Fibroblast of lung (primary cell): Measurements from ENCODE around the gene CWC27. TPM values are rescaled to one million over a fixed set of nuclear protein-coding genes. Genes with fewer than 3 reads are reported as not detected.
A peak's percentile ranks its signal among the peaks of the same experiment; 100 is the strongest.

Experiments
- DNase-seq, 2 donors: peaks; one replicate each; pipeline versions ENCODE4 v3.0.0 to v3.0.0-alpha.2; 2010; ENCODE audit warnings: low read depth in 2 of 2
- H2AFZ ChIP-seq: 2 replicates; pipeline ENCODE4 v1.5.1; 2012; ENCODE audit warnings: low read length, control low read depth, inconsistent platforms
- H3K27ac ChIP-seq: 2 replicates; pipeline ENCODE4 v1.5.1; 2011; ENCODE audit warnings: low read length, control low read depth; ENCODE audit not compliant: insufficient read depth
- H3K27me3 ChIP-seq: 2 replicates; pipeline ENCODE4 v1.5.1; 2011; ENCODE audit warnings: mild to moderate bottlenecking, low read length; ENCODE audit not compliant: control insufficient read depth, insufficient read depth
- H3K36me3 ChIP-seq: 2 replicates; pipeline ENCODE4 v1.5.1; 2011; ENCODE audit warnings: low read length; ENCODE audit not compliant: control insufficient read depth, insufficient read depth
- H3K4me1 ChIP-seq: 2 replicates; pipeline ENCODE4 v1.5.1; 2011; ENCODE audit warnings: low read length; ENCODE audit not compliant: control insufficient read depth, insufficient read depth; ENCODE audit errors: extremely low read depth
- H3K4me2 ChIP-seq: 2 replicates; pipeline ENCODE4 v1.5.1; 2011; ENCODE audit warnings: low read length, control low read depth; ENCODE audit not compliant: insufficient read depth; ENCODE audit errors: extremely low read depth
- H3K4me3 ChIP-seq, 4 experiments: fragments of 200-600 bp in 1 of 4; sonication (generic) in 1 of 4; replicated peaks in 1 of 4; 2 replicates each; pipeline ENCODE4 v1.5.1; 2011 to 2016; ENCODE audit warnings: low read length in 4 of 4, low read depth in 3 of 4, mild to moderate bottlenecking in 3 of 4, control low read depth in 2 of 4, inconsistent platforms in 1 of 4, mixed read lengths in 1 of 4; ENCODE audit not compliant: insufficient read depth in 1 of 4; ENCODE audit errors: control extremely low read depth in 1 of 4
- H3K79me2 ChIP-seq: 2 replicates; pipeline ENCODE4 v1.5.1; 2012; ENCODE audit warnings: mild to moderate bottlenecking, low read length, inconsistent platforms; ENCODE audit not compliant: control insufficient read depth, insufficient read depth
- H3K9ac ChIP-seq: 2 replicates; pipeline ENCODE4 v1.5.1; 2011; ENCODE audit warnings: mild to moderate bottlenecking, low read length, control low read depth; ENCODE audit not compliant: insufficient read depth
- H3K9me3 ChIP-seq: 2 replicates; pipeline ENCODE4 v1.5.1; 2012; ENCODE audit warnings: low read depth, low read length; ENCODE audit not compliant: control insufficient read depth, insufficient read depth
- H4K20me1 ChIP-seq: 2 replicates; pipeline ENCODE4 v1.5.1; 2011; ENCODE audit warnings: low read length; ENCODE audit not compliant: control insufficient read depth, insufficient read depth; ENCODE audit errors: extremely low read depth
- EZH2 ChIP-seq: IDR thresholded peaks from 2 replicates; pipeline ENCODE4 v1.5.1; 2012; ENCODE audit warnings: low read length, control low read depth, mild to moderate bottlenecking; ENCODE audit errors: missing control alignments
- polyA plus RNA-seq, 2 donors: library from polyadenylated mRNA; depleted of rRNA in 1 of 2; stranded (reverse) in 1 of 2; unstranded in 1 of 2; fragments of >200 nt; gene quantifications; 2 replicates each; pipeline ENCODE4 v1.2.1, GENCODE V29; 2011 to 2012; ENCODE audit warnings: missing spikeins in 1 of 2
- total RNA-seq: library from RNA; depleted of rRNA; stranded (reverse); fragments of >200 nt; gene quantifications from 2 replicates; pipeline ENCODE4 v1.2.1, GENCODE V29; 2014
- TF ChIP-seq, protein P1 (sequence below), 2 donors: IDR thresholded peaks in 1 of 2; conservative IDR thresholded peaks in 1 of 2; 1 replicate in 1 of 2; 2 replicates in 1 of 2; pipeline ENCODE4 v1.5.1; 2011 to 2012; ENCODE audit warnings: low read length in 2 of 2, control low read depth in 1 of 2, inconsistent platforms in 1 of 2, low read depth in 1 of 2, mild to moderate bottlenecking in 1 of 2

CWC27 gene
- total and polyA plus RNA-seq, 2 donors (not counting 1 experiment from before 2014, with no cell fraction given) = 17.3 to 37.5 TPM

GRCh38 chr5:64921386-64921785, 152.7 kb downstream of the CWC27 start:
- Histone ChIP-seq H2AFZ (no peak overlapping the region), H3K27ac (no peak overlapping the region), H4K20me1 (no peaks in the 10 kb centered on the region), H3K36me3 (no peaks in the 10 kb centered on the region), H3K9ac (no peak overlapping the region), H3K4me2 (no peak overlapping the region), H3K79me2 (no peaks in the 10 kb centered on the region), H3K4me1 (no peaks in the 10 kb centered on the region), H3K4me3 (no peak overlapping the region), H3K9me3 (no peaks in the 10 kb centered on the region), H3K27me3 (no peaks in the 10 kb centered on the region)
- no peak for DNase-seq
- no peak for TF ChIP-seq EZH2
- TF ChIP-seq, protein P1, sequence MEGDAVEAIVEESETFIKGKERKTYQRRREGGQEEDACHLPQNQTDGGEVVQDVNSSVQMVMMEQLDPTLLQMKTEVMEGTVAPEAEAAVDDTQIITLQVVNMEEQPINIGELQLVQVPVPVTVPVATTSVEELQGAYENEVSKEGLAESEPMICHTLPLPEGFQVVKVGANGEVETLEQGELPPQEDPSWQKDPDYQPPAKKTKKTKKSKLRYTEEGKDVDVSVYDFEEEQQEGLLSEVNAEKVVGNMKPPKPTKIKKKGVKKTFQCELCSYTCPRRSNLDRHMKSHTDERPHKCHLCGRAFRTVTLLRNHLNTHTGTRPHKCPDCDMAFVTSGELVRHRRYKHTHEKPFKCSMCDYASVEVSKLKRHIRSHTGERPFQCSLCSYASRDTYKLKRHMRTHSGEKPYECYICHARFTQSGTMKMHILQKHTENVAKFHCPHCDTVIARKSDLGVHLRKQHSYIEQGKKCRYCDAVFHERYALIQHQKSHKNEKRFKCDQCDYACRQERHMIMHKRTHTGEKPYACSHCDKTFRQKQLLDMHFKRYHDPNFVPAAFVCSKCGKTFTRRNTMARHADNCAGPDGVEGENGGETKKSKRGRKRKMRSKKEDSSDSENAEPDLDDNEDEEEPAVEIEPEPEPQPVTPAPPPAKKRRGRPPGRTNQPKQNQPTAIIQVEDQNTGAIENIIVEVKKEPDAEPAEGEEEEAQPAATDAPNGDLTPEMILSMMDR (conservative IDR thresholded peaks at IDR 0.05 in 1 of 2, IDR thresholded peaks at IDR 0.05 in 1 of 2; ENCODE audit: low read depth in 1 of 2, low read length in 2 of 2) = no peak

- H3K27ac ChIP-seq = no peak overlapping the region
- no peak overlapping the region for H2AFZ ChIP-seq
- H3K36me3 ChIP-seq = no peaks in the 10 kb centered on the region
- no peaks in the 10 kb centered on the region for H3K4me1 ChIP-seq
- no peaks in the 10 kb centered on the region for H3K9me3 ChIP-seq
- no peaks in the 10 kb centered on the region for H3K27me3 ChIP-seq
- H3K4me3 ChIP-seq = no peak overlapping the region
- no peak for TF ChIP-seq EZH2
- TF ChIP-seq, protein P1 (conservative IDR thresholded peaks at IDR 0.05 in 1 of 2, IDR thresholded peaks at IDR 0.05 in 1 of 2; ENCODE audit: low read depth in 1 of 2, low read length in 2 of 2) = no peak
- no peak overlapping the region for H3K4me2 ChIP-seq
- H3K9ac ChIP-seq = no peak overlapping the region
- DNase-seq = peak; percentile 40 to 79
- H3K79me2 ChIP-seq = no peaks in the 10 kb centered on the region
- no peaks in the 10 kb centered on the region for H4K20me1 ChIP-seq
These were observed 154.5 kb downstream of the CWC27 start for GRCh38 chr5:64923151-64923685.

- Histone ChIP-seq H3K27me3 (no peaks in the 10 kb centered on the region), H3K9ac (no peak overlapping the region), H3K36me3 (no peaks in the 10 kb centered on the region), H3K9me3 (no peaks in the 10 kb centered on the region), H3K27ac (no peak overlapping the region), H3K4me2 (no peak overlapping the region), H3K4me1 (no peaks in the 10 kb centered on the region), H3K79me2 (no peaks in the 10 kb centered on the region), H3K4me3 (no peak overlapping the region), H4K20me1 (no peaks in the 10 kb centered on the region), H2AFZ (no peak overlapping the region)
- no peak for DNase-seq
- TF ChIP-seq EZH2 = no peak
- TF ChIP-seq, protein P1 (conservative IDR thresholded peaks at IDR 0.05 in 1 of 2, IDR thresholded peaks at IDR 0.05 in 1 of 2; ENCODE audit: low read depth in 1 of 2, low read length in 2 of 2) = no peak
These were observed 156.4 kb downstream of the CWC27 start for GRCh38 chr5:64925123-64925522.
